Motor neuron (in vitro differentiated cells): ENCODE results near the gene KCNQ2. TPM values are rescaled to one million over a fixed set of nuclear protein-coding genes. Genes with fewer than 3 reads are reported as not detected.
A peak's percentile ranks its signal among the peaks of the same experiment; 100 is the strongest.

Experiments used
- ATAC-seq, 8 experiments: fragments of 200-7000 bp; cut with Tn5 transposase; replicated peaks in 6 of 8; 2 replicates each; pipeline ENCODE4 v1.8.0; 2021; ENCODE audit warnings: mild to moderate bottlenecking in 8 of 8, moderate library complexity in 8 of 8
- H3K27ac ChIP-seq, 2 donors: fragments of 250-450 bp; sonication (Bioruptor Pico); 2 replicates each; pipeline ENCODE4 v1.9.0; 2021; ENCODE audit warnings: antibody characterized with exemption in 2 of 2, mild to moderate bottlenecking in 2 of 2, moderate library complexity in 1 of 2
- H3K4me1 ChIP-seq, 2 donors: fragments of 250-450 bp; sonication (Bioruptor Pico); replicated peaks in 1 of 2; 2 replicates each; pipeline ENCODE4 v1.6.1; 2021; ENCODE audit warnings: antibody characterized with exemption in 2 of 2, mild to moderate bottlenecking in 2 of 2, moderate library complexity in 1 of 2
- H3K4me3 ChIP-seq, 5 donors: fragments of 250-450 bp; sonication (Bioruptor Pico); 2 replicates each; pipeline ENCODE4 v1.9.0; 2021; ENCODE audit warnings: antibody characterized with exemption in 5 of 5, mild to moderate bottlenecking in 5 of 5, moderate library complexity in 4 of 5
- WGBS, 10 experiments: fragments of 450-650 bp; shearing (Covaris generic); methylation state at CpG; one replicate each; pipeline ENCODE4 v1.0.0; 2022; 5-methylcytosine and 5-hydroxymethylcytosine counted together
- in situ Hi-C, 9 experiments: fragments of 400-800 bp; cut with MboI; loops; one replicate each; pipeline ENCODE4 v1.15.0; 2021; ENCODE audit warnings: low sequenced_read_pairs in 9 of 9, low pct_unique_long_range_greater_than_20kb in 2 of 9; ENCODE audit not compliant: unreplicated experiment in 9 of 9
- total RNA-seq, 8 experiments: library from RNA; unstranded; fragments of 300-600 nt; gene quantifications; 2 replicates each; pipeline versions ENCODE4 v1.2.3 to v1.2.4, GENCODE V29; 2022

KCNQ2 gene
- total RNA-seq, 8 experiments from 2014 or later: 0.18 to 124 (median 58.4) TPM

GRCh38 chr20:63499338-63499969 is 27.0 kb upstream of the KCNQ2 start:
- in situ Hi-C loops: no loop called here
- peak; percentile 6 to 54 (median 32) for ATAC-seq
- WGBS, 10 experiments: no CpG with 5 or more reads among the region's 48 CpGs
- Histone ChIP-seq H3K27ac (peak overlapping the region; percentile 93 to 95), H3K4me3 (peak overlapping the region; percentile 78 to 98 (median 91)), H3K4me1 (peaks cover 60 to 61% of the 10 kb centered on the region in 2 donors)

GRCh38 chr20:63498960-63499337 is 26.5 kb upstream of the KCNQ2 start, which contains the start of gene EEF1A2:
TSS of gene EEF1A2 (minus strand) at chr20:63499083. CDS start at chr20:63497763, 1,320 bp downstream.
- in situ Hi-C loops: no loop called here
- Histone ChIP-seq H3K4me3 (peak within 1 kb of the TSS; percentile 78 to 98 (median 91)), H3K27ac (peak within 1 kb of the TSS; percentile 93 to 95), H3K4me1 (peaks cover 57 to 60% of the 10 kb centered on the region in 2 donors)
- no CpG with 5 or more reads among the region's 58 CpGs for WGBS, 10 experiments
- peak; percentile 14 to 50 (median 34) for ATAC-seq

GRCh38 chr20:63497946-63498935 is 25.8 kb upstream of the KCNQ2 start:
- WGBS, 10 experiments: 50% methylated on average over 2 of the region's 60 CpGs; no CpG with 5 or more reads in 9 of the 10 experiments
- ATAC-seq: peak; percentile 14 to 62 (median 48)
- Histone ChIP-seq H3K4me3 (peak overlapping the region; percentile 78 to 98 (median 91)), H3K4me1 (peaks cover 51 to 55% of the 10 kb centered on the region in 2 donors), H3K27ac (peak overlapping the region; percentile 93 to 95)
- in situ Hi-C loops: no loop called here

DNA sequence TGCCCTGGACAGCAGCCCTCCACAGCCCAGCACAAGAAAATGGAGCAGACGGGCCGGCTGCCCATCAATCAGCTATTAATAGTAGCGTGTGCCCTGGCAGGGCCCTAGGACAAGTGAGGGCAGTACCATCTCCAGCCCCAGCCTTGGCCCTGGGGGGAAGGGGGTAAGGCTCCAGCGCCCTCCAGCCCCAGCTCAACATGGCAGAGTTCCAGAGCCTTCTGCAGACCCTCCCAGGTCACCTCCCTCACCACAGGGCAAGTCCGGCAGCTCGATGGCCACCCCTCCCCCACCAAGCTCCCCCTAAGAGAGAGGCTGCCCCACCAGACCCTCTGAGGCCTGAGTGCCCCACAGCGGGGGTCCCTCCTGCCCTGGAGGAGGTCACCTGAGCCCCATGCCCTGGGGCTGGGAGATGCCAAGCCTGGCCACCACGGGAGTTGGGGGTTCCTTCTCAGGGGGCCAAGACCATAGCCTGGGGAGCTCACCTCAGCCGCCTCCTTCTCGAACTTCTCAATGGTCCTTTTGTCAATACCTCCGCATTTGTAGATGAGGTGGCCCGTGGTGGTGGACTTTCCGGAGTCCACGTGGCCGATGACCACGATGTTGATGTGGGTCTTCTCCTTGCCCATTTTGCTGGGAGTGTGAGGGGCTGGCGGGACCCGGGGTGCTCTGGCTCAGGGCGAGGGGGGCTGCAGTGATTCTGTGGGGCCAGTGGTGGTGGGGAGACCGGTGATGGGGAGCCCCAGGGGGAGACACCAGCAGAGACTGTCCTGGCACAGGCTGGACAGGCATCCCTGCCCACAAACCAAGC is 24.9 kb upstream of the KCNQ2 start:
- no peak for ATAC-seq
- H3K4me1 ChIP-seq: peaks cover 42 to 46% of the 10 kb centered on the region in 2 donors
- H3K4me3 ChIP-seq: peak overlapping the region; percentile 78 to 98 (median 91)

GRCh38 chr20:63496596-63497120 is 24.2 kb upstream of the KCNQ2 start:
- H3K27ac ChIP-seq: peak overlapping the region in 1 of 2 donors; percentile 39
- 0% methylated on average over 1 to 2 of the region's 16 CpGs; no CpG with 5 or more reads in 7 of the 10 experiments for WGBS, 10 experiments

More for the DNA sequence above, 24.9 kb upstream of the KCNQ2 start:
- peak overlapping the region; percentile 93 to 95 for H3K27ac ChIP-seq
- in situ Hi-C loops: no loop called here
- 40 to 100% methylated on average over 1 of the region's 20 CpGs; no CpG with 5 or more reads in 8 of the 10 experiments for WGBS, 10 experiments

DNA sequence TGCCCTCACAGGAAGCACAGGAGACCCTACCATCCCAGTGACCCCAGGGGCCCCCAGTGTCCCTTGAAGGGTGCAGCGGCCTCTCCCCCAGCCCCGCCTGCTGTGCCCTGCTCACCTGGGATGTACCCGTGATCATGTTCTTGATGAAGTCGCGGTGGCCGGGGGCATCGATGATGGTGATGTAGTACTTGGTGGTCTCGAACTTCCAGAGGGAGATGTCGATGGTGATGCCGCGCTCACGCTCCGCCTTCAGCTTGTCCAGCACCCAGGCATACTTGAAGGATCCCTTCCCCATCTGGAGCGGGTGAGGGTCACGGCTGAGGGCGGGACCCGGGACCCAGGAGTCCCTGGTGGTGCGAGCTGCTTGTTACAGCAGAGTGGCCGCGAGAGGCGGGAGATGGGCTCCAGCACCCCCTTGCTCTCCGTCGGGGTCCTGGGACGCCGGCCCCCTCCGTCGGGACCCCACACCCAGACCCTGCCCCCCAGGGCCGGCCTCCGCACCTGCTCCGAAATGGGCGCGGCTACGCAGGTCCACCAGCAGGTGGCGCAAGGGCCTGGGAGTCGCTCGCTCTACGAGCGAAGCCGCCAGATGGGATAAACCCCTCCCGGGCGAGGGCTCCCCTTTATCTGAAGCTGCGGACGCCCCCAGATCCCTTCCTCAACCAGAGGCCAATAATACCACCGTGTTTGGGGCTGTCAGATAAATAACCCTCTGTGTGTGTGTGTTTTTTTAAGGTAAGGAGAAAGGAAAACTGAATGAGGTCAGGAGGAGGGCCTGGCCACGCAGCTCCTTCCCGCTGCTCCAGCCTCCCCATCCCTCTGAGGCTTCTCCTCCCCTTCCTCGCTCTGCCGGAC is 23.5 kb upstream of the KCNQ2 start:
- peak in 5 of 8 experiments; percentile 1 to 73 (median 19) for ATAC-seq
- Histone ChIP-seq H3K27ac (peak overlapping the region in 1 of 2 donors; percentile 39), H3K4me1 (peaks cover 28 to 33% of the 10 kb centered on the region in 2 donors), H3K4me3 (peak overlapping the region; percentile 16 to 98 (median 83))
- in situ Hi-C loops: no loop called here
- WGBS, 10 experiments: 0 to 68% (median 33%) methylated on average over 1 to 6 of the region's 48 CpGs; no CpG with 5 or more reads in 6 of the 10 experiments

More at GRCh38 chr20:63496596-63497120, 24.2 kb upstream of the KCNQ2 start:
- Histone ChIP-seq H3K4me3 (peak overlapping the region; percentile 16 to 98 (median 83)), H3K4me1 (peaks cover 35 to 39% of the 10 kb centered on the region in 2 donors)
- in situ Hi-C loops: no loop called here
- ATAC-seq: peak in 4 of 8 experiments; percentile 0 to 23 (median 13)

- WGBS, 10 experiments: 33 to 40% methylated on average over 1 of the region's 8 CpGs; no CpG with 5 or more reads in 8 of the 10 experiments
- ATAC-seq: no peak
- in situ Hi-C loops: no loop called here
- Histone ChIP-seq H3K27ac (no peak overlapping the region), H3K4me1 (peaks cover 27 to 31% of the 10 kb centered on the region in 2 donors), H3K4me3 (no peak overlapping the region)
Measured at GRCh38 chr20:63495167-63495720, 22.8 kb upstream of the KCNQ2 start.

DNA sequence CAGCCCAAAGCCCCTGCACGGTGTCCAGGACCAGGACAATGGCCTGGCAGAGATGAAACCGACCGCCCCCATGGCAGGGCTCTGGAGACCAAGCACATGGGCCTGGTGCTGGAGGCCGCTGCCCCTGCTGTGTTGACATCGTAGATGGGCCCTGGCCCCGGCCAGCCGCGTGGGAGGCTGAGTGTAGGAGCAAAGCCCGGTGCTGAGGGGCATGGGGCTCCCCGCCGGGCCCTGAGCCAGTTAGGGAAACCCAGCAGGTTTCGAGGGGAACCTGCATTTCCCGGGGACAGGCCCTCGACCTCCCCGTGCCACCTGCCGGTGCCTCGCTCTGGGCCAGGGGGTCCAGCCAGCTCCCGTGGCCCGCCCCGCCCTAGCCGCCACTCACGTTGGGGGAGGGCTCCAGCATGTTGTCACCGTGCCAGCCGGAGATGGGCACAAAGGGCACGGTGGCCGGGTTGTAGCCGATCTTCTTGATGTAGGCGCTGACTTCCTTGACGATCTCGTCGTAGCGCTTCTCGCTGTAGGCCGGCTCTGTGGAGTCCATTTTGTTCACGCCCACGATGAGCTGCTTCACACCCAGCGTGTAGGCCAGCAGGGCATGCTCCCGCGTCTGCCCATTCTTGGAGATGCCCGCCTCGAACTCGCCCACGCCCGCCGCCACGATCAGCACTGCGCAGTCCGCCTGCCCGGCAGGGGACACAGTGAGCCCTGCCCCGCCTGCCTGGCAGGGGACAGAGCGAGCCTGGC is 22.1 kb upstream of the KCNQ2 start:
- H3K4me3 ChIP-seq: no peak overlapping the region
- 48 to 100% (median 97%) methylated on average over 1 to 8 of the region's 51 CpGs; no CpG with 5 or more reads in 5 of the 10 experiments for WGBS, 10 experiments
- no peak for ATAC-seq
- peaks cover 23 to 25% of the 10 kb centered on the region in 2 donors for H3K4me1 ChIP-seq
- in situ Hi-C loops: no loop called here
- H3K27ac ChIP-seq: no peak overlapping the region

- in situ Hi-C loops: no loop called here
- ATAC-seq: no peak
- WGBS, 10 experiments: 91 to 100% methylated on average over 2 to 4 of the region's 7 CpGs; no CpG with 5 or more reads in 8 of the 10 experiments
- Histone ChIP-seq H3K27ac (no peak overlapping the region), H3K4me1 (peaks cover 22% of the 10 kb centered on the region in 2 donors), H3K4me3 (no peak overlapping the region)
Measured at GRCh38 chr20:63494084-63494419, 21.6 kb upstream of the KCNQ2 start.

- H3K27ac ChIP-seq: no peak overlapping the region
- peaks cover 26 to 27% of the 10 kb centered on the region in 2 donors for H3K4me1 ChIP-seq
- ATAC-seq: no peak
- 100% methylated on average over 3 of the region's 13 CpGs; no CpG with 5 or more reads in 9 of the 10 experiments for WGBS, 10 experiments
- in situ Hi-C loops: no loop called here
- no peak overlapping the region for H3K4me3 ChIP-seq
Measured at GRCh38 chr20:63493563-63494020, 21.1 kb upstream of the KCNQ2 start.

- no peak for ATAC-seq
- H3K4me3 ChIP-seq: no peak overlapping the region
- 87 to 90% methylated on average over 2 to 6 of the region's 14 CpGs; no CpG with 5 or more reads in 8 of the 10 experiments for WGBS, 10 experiments
- H3K27ac ChIP-seq: no peak overlapping the region
- in situ Hi-C loops: no loop called here
- peaks cover 31% of the 10 kb centered on the region in 2 donors for H3K4me1 ChIP-seq
Measured at GRCh38 chr20:63492982-63493381, 20.5 kb upstream of the KCNQ2 start.
